NCI-H1417 treated with DMSO at 0.1 percent for 48 hours (cell line): Measurements from ENCODE around the gene VAPB.
"Not testable (repeated sequence)": the region's sequence is repeated elsewhere in the genome, so short reads cannot be mapped to it uniquely, and the experiment has no call there.

Source experiments
- DNase-seq: peaks from one replicate; lab custom pipeline; 2025; lab: John Stamatoyannopoulos, UW

The VAPB gene

GRCh38 chr20:58388882-58389323 is at the start of gene VAPB:
VAPB (plus strand) TSS chr20:58389229; CDS start chr20:58389460, 231 bp downstream.
- DNase-seq = peak; percentile 81

GRCh38 chr20:58339741-58340140 is 49.3 kb upstream of the VAPB start:
- DNase-seq = no peak

GRCh38 chr20:58340151-58340550 is 48.9 kb upstream of the VAPB start:
- DNase-seq = no peak

- DNase-seq = no peak
Measured at GRCh38 chr20:58340853-58341252, 48.2 kb upstream of the VAPB start.

GRCh38 chr20:58342104-58342945 is 46.7 kb upstream of the VAPB start:
- DNase-seq = no peak

- DNase-seq = no peak
Measured at GRCh38 chr20:58344741-58345140, 44.3 kb upstream of the VAPB start.

- no peak for DNase-seq
Measured at GRCh38 chr20:58349570-58349969, 39.5 kb upstream of the VAPB start.

GRCh38 chr20:58352468-58352867 is 36.6 kb upstream of the VAPB start:
- DNase-seq = no peak

GRCh38 chr20:58359441-58359840 is 29.6 kb upstream of the VAPB start:
- no peak for DNase-seq

- DNase-seq = no peak
Measured at GRCh38 chr20:58360936-58361335, 28.1 kb upstream of the VAPB start.

- DNase-seq = no peak
Measured at GRCh38 chr20:58361481-58362205, 27.4 kb upstream of the VAPB start.

GRCh38 chr20:58362206-58362516 is 26.9 kb upstream of the VAPB start:
- DNase-seq = no peak

GRCh38 chr20:58362970-58363369 is 26.1 kb upstream of the VAPB start:
- DNase-seq = no peak

GRCh38 chr20:58366866-58367265 is 22.2 kb upstream of the VAPB start:
- no peak for DNase-seq

- DNase-seq = no peak
Measured at GRCh38 chr20:58372806-58373205, 16.2 kb upstream of the VAPB start.

GRCh38 chr20:58373296-58373695 is 15.7 kb upstream of the VAPB start:
- DNase-seq = not testable (repeated sequence)

GRCh38 chr20:58374027-58374850 is 14.8 kb upstream of the VAPB start:
- no peak for DNase-seq

- no peak for DNase-seq
Measured at GRCh38 chr20:58374906-58375758, 13.9 kb upstream of the VAPB start.

- no peak for DNase-seq
Measured at GRCh38 chr20:58375759-58376352, 13.2 kb upstream of the VAPB start.

- no peak for DNase-seq
Measured at GRCh38 chr20:58377017-58377416, 12.0 kb upstream of the VAPB start.

GRCh38 chr20:58377766-58378401 is 11.1 kb upstream of the VAPB start:
- DNase-seq = no peak
